ENCODE data around the gene BFSP1. TPM values are rescaled to one million over a fixed set of nuclear protein-coding genes. Genes with fewer than 3 reads are reported as not detected.

BFSP1 gene
- total and polyA plus RNA-seq, 2 donors from 2014 or later: 1.3 to 2.1 TPM

DNA sequence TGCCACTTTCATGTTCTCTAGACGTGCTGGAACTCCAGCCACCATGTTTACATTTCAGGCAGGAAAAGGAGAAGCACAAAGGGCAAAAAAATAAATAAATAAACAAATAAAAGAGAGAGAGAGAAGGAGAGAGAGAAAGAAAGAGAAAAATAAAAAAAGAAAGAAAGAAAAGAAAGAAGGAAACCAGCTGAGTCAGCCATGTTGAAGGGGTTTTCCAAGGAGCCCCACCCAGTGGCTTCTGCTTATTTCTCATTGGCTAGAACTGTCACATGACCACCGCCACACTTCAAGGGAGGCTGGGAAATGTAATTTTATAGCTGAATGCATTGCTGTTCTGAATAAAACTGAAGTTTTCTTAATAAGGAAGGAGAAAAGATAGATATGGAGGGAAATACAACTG is 71.1 kb downstream of the BFSP1 start:
- TF ChIP-seq, protein P1, sequence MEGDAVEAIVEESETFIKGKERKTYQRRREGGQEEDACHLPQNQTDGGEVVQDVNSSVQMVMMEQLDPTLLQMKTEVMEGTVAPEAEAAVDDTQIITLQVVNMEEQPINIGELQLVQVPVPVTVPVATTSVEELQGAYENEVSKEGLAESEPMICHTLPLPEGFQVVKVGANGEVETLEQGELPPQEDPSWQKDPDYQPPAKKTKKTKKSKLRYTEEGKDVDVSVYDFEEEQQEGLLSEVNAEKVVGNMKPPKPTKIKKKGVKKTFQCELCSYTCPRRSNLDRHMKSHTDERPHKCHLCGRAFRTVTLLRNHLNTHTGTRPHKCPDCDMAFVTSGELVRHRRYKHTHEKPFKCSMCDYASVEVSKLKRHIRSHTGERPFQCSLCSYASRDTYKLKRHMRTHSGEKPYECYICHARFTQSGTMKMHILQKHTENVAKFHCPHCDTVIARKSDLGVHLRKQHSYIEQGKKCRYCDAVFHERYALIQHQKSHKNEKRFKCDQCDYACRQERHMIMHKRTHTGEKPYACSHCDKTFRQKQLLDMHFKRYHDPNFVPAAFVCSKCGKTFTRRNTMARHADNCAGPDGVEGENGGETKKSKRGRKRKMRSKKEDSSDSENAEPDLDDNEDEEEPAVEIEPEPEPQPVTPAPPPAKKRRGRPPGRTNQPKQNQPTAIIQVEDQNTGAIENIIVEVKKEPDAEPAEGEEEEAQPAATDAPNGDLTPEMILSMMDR (IDR thresholded peaks at IDR 0.05; ENCODE audit: borderline replicate concordance, extremely low read depth, insufficient read depth): no peak
- Histone ChIP-seq H3K9ac (ENCODE audit: low read length in 3 of 3) (no peak overlapping the region), H3K36me3 (ENCODE audit: control insufficient read depth in 2 of 3, insufficient read depth in 3 of 3, low read length in 3 of 3) (no peaks in the 10 kb centered on the region), H3K4me1 (ENCODE audit: control insufficient read depth in 2 of 3, insufficient read depth in 2 of 3, low read depth in 1 of 3, low read length in 3 of 3) (no peaks in the 10 kb centered on the region), H3K9me3 (ENCODE audit: control insufficient read depth in 2 of 3, insufficient read depth in 1 of 3, low read length in 3 of 3) (no peaks in the 10 kb centered on the region), H3K27me3 (ENCODE audit: control insufficient read depth, insufficient read depth, low read length) (no peaks in the 10 kb centered on the region), H3K27ac (ENCODE audit: low read depth in 2 of 2, low read length in 2 of 2) (no peak overlapping the region), H3K4me3 (ENCODE audit: low read length in 3 of 3) (no peak overlapping the region)
- intact Hi-C loops (cut with DNase I): no loop called here
- FAIRE-seq (no peak), DNase-seq (no peak)

DNA sequence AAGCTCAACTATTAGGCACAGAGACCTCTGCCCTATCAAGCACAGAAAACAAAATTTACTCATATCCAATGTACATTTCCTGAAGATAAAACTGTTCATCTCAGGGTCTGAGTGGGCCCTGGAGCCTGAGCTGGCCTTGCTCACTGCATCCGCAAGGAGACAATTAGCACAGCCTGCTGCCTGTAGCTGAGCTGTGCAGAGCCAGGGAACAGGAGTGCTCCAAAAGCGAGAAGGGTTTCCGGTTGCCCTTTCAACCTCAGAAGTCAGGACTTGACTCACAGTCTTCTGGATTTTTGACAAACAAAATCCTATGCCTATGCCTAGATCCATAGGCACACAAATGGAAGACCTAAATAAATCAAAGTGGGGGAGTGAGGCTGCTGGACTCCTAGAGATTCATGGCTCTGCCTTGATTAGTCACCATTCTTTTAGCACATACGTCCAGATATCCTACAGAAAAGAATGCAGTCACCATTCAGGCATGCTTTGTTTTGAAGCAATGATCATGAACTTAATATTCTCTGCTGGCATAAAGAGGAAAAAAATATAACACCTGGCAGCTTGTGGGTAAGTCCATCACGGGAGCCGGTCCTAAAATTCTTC is 73.5 kb downstream of the BFSP1 start:
- no peak overlapping the region for H3K27ac ChIP-seq (ENCODE audit: low read depth in 2 of 2, low read length in 2 of 2)
- TF ChIP-seq, protein P1 (IDR thresholded peaks at IDR 0.05; ENCODE audit: borderline replicate concordance, extremely low read depth, insufficient read depth): no peak
- H3K9me3 ChIP-seq (ENCODE audit: control insufficient read depth in 2 of 3, insufficient read depth in 1 of 3, low read length in 3 of 3): no peaks in the 10 kb centered on the region
- intact Hi-C loops (cut with DNase I): no loop called here
- no peak overlapping the region for H3K9ac ChIP-seq (ENCODE audit: low read length in 3 of 3)
- DNase-seq (no peak), FAIRE-seq (no peak)
- H3K4me1 ChIP-seq (ENCODE audit: control insufficient read depth in 2 of 3, insufficient read depth in 2 of 3, low read depth in 1 of 3, low read length in 3 of 3): no peaks in the 10 kb centered on the region
- no peaks in the 10 kb centered on the region for H3K36me3 ChIP-seq (ENCODE audit: control insufficient read depth in 2 of 3, insufficient read depth in 3 of 3, low read length in 3 of 3)
- no peak overlapping the region for H3K4me3 ChIP-seq (ENCODE audit: low read length in 3 of 3)
- H3K27me3 ChIP-seq (ENCODE audit: control insufficient read depth, insufficient read depth, low read length): no peaks in the 10 kb centered on the region

DNA sequence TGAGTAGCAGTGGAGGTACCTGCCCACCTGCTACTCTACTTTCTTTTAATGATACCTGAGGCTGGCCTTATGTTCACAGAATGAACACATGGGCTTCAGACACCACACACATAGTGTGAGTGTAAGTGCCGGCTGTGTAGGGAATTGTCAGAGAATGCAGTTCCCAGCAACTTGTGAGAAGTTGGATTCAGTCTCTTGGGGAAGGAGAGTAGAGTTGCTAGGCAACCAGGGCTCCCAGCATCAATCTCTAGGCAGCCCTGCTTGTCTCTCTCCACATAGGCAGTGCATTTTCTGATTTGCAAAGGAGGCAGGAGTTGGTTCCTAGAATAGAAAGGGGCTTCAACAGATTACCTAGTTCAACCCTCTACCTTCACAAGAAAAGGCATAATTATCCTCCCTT is 74.1 kb downstream of the BFSP1 start:
- Histone ChIP-seq H3K27me3 (ENCODE audit: control insufficient read depth, insufficient read depth, low read length) (no peaks in the 10 kb centered on the region), H3K4me3 (ENCODE audit: low read length in 3 of 3) (no peak overlapping the region), H3K9ac (ENCODE audit: low read length in 3 of 3) (no peak overlapping the region), H3K36me3 (ENCODE audit: control insufficient read depth in 2 of 3, insufficient read depth in 3 of 3, low read length in 3 of 3) (no peaks in the 10 kb centered on the region), H3K27ac (ENCODE audit: low read depth in 2 of 2, low read length in 2 of 2) (no peak overlapping the region), H3K9me3 (ENCODE audit: control insufficient read depth in 2 of 3, insufficient read depth in 1 of 3, low read length in 3 of 3) (no peaks in the 10 kb centered on the region), H3K4me1 (ENCODE audit: control insufficient read depth in 2 of 3, insufficient read depth in 2 of 3, low read depth in 1 of 3, low read length in 3 of 3) (no peaks in the 10 kb centered on the region)
- DNase-seq: no peak
- intact Hi-C loops (cut with DNase I): no loop called here
- TF ChIP-seq, protein P1 (IDR thresholded peaks at IDR 0.05; ENCODE audit: borderline replicate concordance, extremely low read depth, insufficient read depth): no peak
- FAIRE-seq: no peak

DNA sequence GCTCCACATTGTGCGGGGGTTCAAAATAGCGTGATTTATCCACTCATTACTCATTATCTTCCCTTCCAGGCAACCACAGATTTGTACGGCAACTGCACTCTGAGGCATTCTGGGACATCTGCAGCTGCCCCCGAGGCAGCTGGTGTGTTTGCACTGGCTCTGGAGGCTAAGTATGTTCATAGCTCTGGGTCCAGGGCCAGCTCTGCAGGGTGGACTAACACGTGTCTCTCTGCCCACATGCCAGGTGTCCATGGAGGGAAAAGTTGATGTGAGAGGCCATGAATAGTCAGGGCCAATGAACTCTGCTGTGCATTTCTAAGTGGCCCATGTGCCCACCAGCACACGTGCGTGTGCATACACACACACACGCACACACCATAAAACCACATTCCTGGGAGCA is 74.9 kb downstream of the BFSP1 start:
- intact Hi-C loops (cut with DNase I): no loop called here
- DNase-seq (no peak), FAIRE-seq (no peak)
- Histone ChIP-seq H3K36me3 (ENCODE audit: control insufficient read depth in 2 of 3, insufficient read depth in 3 of 3, low read length in 3 of 3) (no peaks in the 10 kb centered on the region), H3K9me3 (ENCODE audit: control insufficient read depth in 2 of 3, insufficient read depth in 1 of 3, low read length in 3 of 3) (no peaks in the 10 kb centered on the region), H3K9ac (ENCODE audit: low read length in 3 of 3) (no peak overlapping the region), H3K4me1 (ENCODE audit: control insufficient read depth in 2 of 3, insufficient read depth in 2 of 3, low read depth in 1 of 3, low read length in 3 of 3) (no peaks in the 10 kb centered on the region), H3K4me3 (ENCODE audit: low read length in 3 of 3) (no peak overlapping the region), H3K27ac (ENCODE audit: low read depth in 2 of 2, low read length in 2 of 2) (no peak overlapping the region), H3K27me3 (ENCODE audit: control insufficient read depth, insufficient read depth, low read length) (no peaks in the 10 kb centered on the region)
- TF ChIP-seq, protein P1 (IDR thresholded peaks at IDR 0.05; ENCODE audit: borderline replicate concordance, extremely low read depth, insufficient read depth): no peak

All from kidney (tissue), 14 donors.